ENCODE data around the gene RAB3IP. TPM values are rescaled to one million over a fixed set of nuclear protein-coding genes. Genes with fewer than 3 reads are reported as not detected.

The RAB3IP gene
- total RNA-seq, 1 experiment from 2014 or later: 39.4 TPM

GRCh38 chr12:69834576-69834975, 95.9 kb downstream of the RAB3IP start:
- H3K27me3 ChIP-seq (replicated peaks; ENCODE audit: insufficient read depth, low read depth, low read length, poor library complexity): no peaks in the 10 kb centered on the region
- no peak overlapping the region for H3K4me3 ChIP-seq (ENCODE audit: low read depth, low read length, poor library complexity, severe bottlenecking)
- H3K4me1 ChIP-seq (ENCODE audit: insufficient read depth, low read length, poor library complexity, severe bottlenecking): peaks cover 10% of the 10 kb centered on the region
- intact Hi-C loops (cut with micrococcal nuclease; ENCODE audit: unreplicated experiment): no loop called here
- DNase-seq (ENCODE audit: low spot score): no peak
- ChIA-PET CTCF (no interaction called here), POLR2A (ENCODE audit: low non-redundant PET) (no interaction called here)
- H3K9me3 ChIP-seq (ENCODE audit: low read depth, low read length, poor library complexity, severe bottlenecking): no peaks in the 10 kb centered on the region
- H3K27ac ChIP-seq (ENCODE audit: low read depth, low read length, poor library complexity, severe bottlenecking): no peak overlapping the region
- BruUV-seq (replicated peaks): no TSS peak
- no peaks in the 10 kb centered on the region for H3K36me3 ChIP-seq (ENCODE audit: insufficient read depth, low read length, poor library complexity, severe bottlenecking)
- no peak for TF ChIP-seq CTCF (conservative IDR thresholded peaks at IDR 0.05; ENCODE audit: low read depth, low read length)
- no peak for TF ChIP-seq EZH2 (IDR thresholded peaks at IDR 0.05; ENCODE audit: borderline replicate concordance, low read depth, low read length, poor library complexity, severe bottlenecking)

GRCh38 chr12:69835081-69835480, 96.4 kb downstream of the RAB3IP start:
- CTCF ChIA-PET: no interaction called here
- no peak overlapping the region for H3K4me3 ChIP-seq (ENCODE audit: low read depth, low read length, poor library complexity, severe bottlenecking)
- DNase-seq (ENCODE audit: low spot score): no peak
- peaks cover 10% of the 10 kb centered on the region for H3K4me1 ChIP-seq (ENCODE audit: insufficient read depth, low read length, poor library complexity, severe bottlenecking)
- H3K9me3 ChIP-seq (ENCODE audit: low read depth, low read length, poor library complexity, severe bottlenecking): no peaks in the 10 kb centered on the region
- H3K27me3 ChIP-seq (replicated peaks; ENCODE audit: insufficient read depth, low read depth, low read length, poor library complexity): no peaks in the 10 kb centered on the region
- intact Hi-C loops (cut with micrococcal nuclease; ENCODE audit: unreplicated experiment): no loop called here
- no peak for TF ChIP-seq CTCF (conservative IDR thresholded peaks at IDR 0.05; ENCODE audit: low read depth, low read length)
- TF ChIP-seq EZH2 (IDR thresholded peaks at IDR 0.05; ENCODE audit: borderline replicate concordance, low read depth, low read length, poor library complexity, severe bottlenecking): no peak
- no peak overlapping the region for H3K27ac ChIP-seq (ENCODE audit: low read depth, low read length, poor library complexity, severe bottlenecking)
- no peaks in the 10 kb centered on the region for H3K36me3 ChIP-seq (ENCODE audit: insufficient read depth, low read length, poor library complexity, severe bottlenecking)
- POLR2A ChIA-PET (ENCODE audit: low non-redundant PET): no interaction called here
- BruUV-seq (replicated peaks): no TSS peak

- Histone ChIP-seq H3K27me3 (replicated peaks; ENCODE audit: insufficient read depth, low read depth, low read length, poor library complexity) (no peaks in the 10 kb centered on the region), H3K4me3 (ENCODE audit: low read depth, low read length, poor library complexity, severe bottlenecking) (no peak overlapping the region), H3K9me3 (ENCODE audit: low read depth, low read length, poor library complexity, severe bottlenecking) (no peaks in the 10 kb centered on the region), H3K36me3 (ENCODE audit: insufficient read depth, low read length, poor library complexity, severe bottlenecking) (no peaks in the 10 kb centered on the region), H3K4me1 (ENCODE audit: insufficient read depth, low read length, poor library complexity, severe bottlenecking) (peaks cover 10% of the 10 kb centered on the region), H3K27ac (ENCODE audit: low read depth, low read length, poor library complexity, severe bottlenecking) (no peak overlapping the region)
- no peak for TF ChIP-seq EZH2 (IDR thresholded peaks at IDR 0.05; ENCODE audit: borderline replicate concordance, low read depth, low read length, poor library complexity, severe bottlenecking)
- TF ChIP-seq CTCF (conservative IDR thresholded peaks at IDR 0.05; ENCODE audit: low read depth, low read length): no peak
- intact Hi-C loops (cut with micrococcal nuclease; ENCODE audit: unreplicated experiment): no loop called here
- POLR2A ChIA-PET (ENCODE audit: low non-redundant PET): no interaction called here
- no TSS peak for BruUV-seq (replicated peaks)
- no peak for DNase-seq (ENCODE audit: low spot score)
- CTCF ChIA-PET: no interaction called here
Observed at GRCh38 chr12:69836015-69836414, 97.4 kb downstream of the RAB3IP start.
